K562 (cell line): Measurements from ENCODE around the gene ZMAT1. TPM values are rescaled to one million over a fixed set of nuclear protein-coding genes. Genes with fewer than 3 reads are reported as not detected.

Experiments
- ATF3 ChIP-seq, 2 experiments: fragments of 450-650 bp in 1 of 2; sonication (generic) in 1 of 2; formaldehyde crosslinking in 1 of 2; IDR thresholded peaks in 1 of 2; conservative IDR thresholded peaks in 1 of 2; 2 replicates each; pipeline versions ENCODE4 v1.6.1 to v1.8.1; 2016 to 2023; ENCODE audit warnings: mild to moderate bottlenecking in 2 of 2, moderate library complexity in 2 of 2, inconsistent platforms in 1 of 2, missing genetic modification reagents in 1 of 2
- ATF4 ChIP-seq: fragments of 450-650 bp; formaldehyde crosslinking; IDR thresholded peaks from 2 replicates; pipeline ENCODE4 v1.4.0; 2022; ENCODE audit warnings: mild to moderate bottlenecking, moderate library complexity
- ATF7 ChIP-seq: fragments of 450-650 bp; IDR thresholded peaks from 2 replicates; pipeline ENCODE4 v1.7.1; 2014; ENCODE audit warnings: mild to moderate bottlenecking, moderate library complexity
- CC2D1A ChIP-seq: fragments of 450-650 bp; IDR thresholded peaks from 2 replicates; pipeline ENCODE4 v1.6.1; 2017; ENCODE audit warnings: mild to moderate bottlenecking
- CCAR2 ChIP-seq: fragments of 200-400 bp; formaldehyde crosslinking; IDR thresholded peaks from 2 replicates; pipeline ENCODE4 v1.6.1; 2017; ENCODE audit warnings: mild to moderate bottlenecking, low read depth, low read length
- CHD2 ChIP-seq: IDR thresholded peaks from 2 replicates; pipeline ENCODE4 v1.6.1; 2011; ENCODE audit warnings: low read depth, low read length
- CLOCK ChIP-seq: fragments of 250-450 bp; sonication (Bioruptor Pico); IDR thresholded peaks from 2 replicates; pipeline ENCODE4 v1.4.0; 2020; ENCODE audit warnings: mild to moderate bottlenecking, moderate library complexity, borderline replicate concordance
- CTBP1 ChIP-seq: fragments of 450-650 bp; IDR thresholded peaks from 2 replicates; pipeline ENCODE4 v1.6.1; 2016; ENCODE audit warnings: borderline replicate concordance
- CTCFL ChIP-seq: IDR thresholded peaks from 2 replicates; pipeline ENCODE4 v1.6.1; 2011; ENCODE audit warnings: borderline replicate concordance, low read depth, mild to moderate bottlenecking, moderate library complexity, low read length; ENCODE audit not compliant: insufficient read depth, poor library complexity, severe bottlenecking
- CXXC5 ChIP-seq: fragments of 250-450 bp; sonication (Bioruptor Pico); IDR thresholded peaks from 2 replicates; pipeline ENCODE4 v1.8.0; 2022; ENCODE audit warnings: inconsistent platforms, mild to moderate bottlenecking, moderate library complexity
- KLF16 ChIP-seq: IDR thresholded peaks from 2 replicates; pipeline ENCODE4 v1.6.1; 2016; ENCODE audit warnings: antibody characterized with exemption
- NEUROD1 ChIP-seq: fragments of 150-350 bp; IDR thresholded peaks from 2 replicates; pipeline ENCODE4 v1.6.1; 2014; ENCODE audit warnings: borderline replicate concordance, low read length, low read depth; ENCODE audit not compliant: partially characterized antibody
- PHF21A ChIP-seq: fragments of 450-650 bp; IDR thresholded peaks from 2 replicates; pipeline ENCODE4 v1.6.1; 2017; ENCODE audit warnings: low read depth, borderline replicate concordance
- SMARCC2 ChIP-seq: fragments of 450-650 bp; IDR thresholded peaks from 2 replicates; pipeline ENCODE4 v1.6.1; 2017; ENCODE audit warnings: antibody characterized with exemption, moderate library complexity, mild to moderate bottlenecking, low read depth
- TARDBP ChIP-seq: fragments of 450-650 bp; IDR thresholded peaks from 2 replicates; pipeline ENCODE4 v1.6.1; 2016
- TFAP4 ChIP-seq: sonication (generic); formaldehyde crosslinking; IDR thresholded peaks from 2 replicates; pipeline ENCODE4 v1.8.0; 2022; ENCODE audit warnings: missing genetic modification reagents, mild to moderate bottlenecking, moderate library complexity, borderline replicate concordance
- TRIM24 ChIP-seq, 2 experiments: fragments of 450-650 bp; IDR thresholded peaks; 2 replicates each; pipeline ENCODE4 v1.6.1; 2016
- WHSC1 ChIP-seq: IDR thresholded peaks from one replicate; pipeline ENCODE4 v1.6.1; 2012; ENCODE audit warnings: low read length, control low read depth, inconsistent platforms
- ZFX ChIP-seq: sonication (generic); formaldehyde crosslinking; IDR thresholded peaks from 2 replicates; pipeline ENCODE4 v1.8.0; 2022; ENCODE audit warnings: mild to moderate bottlenecking, missing genetic modification reagents, moderate library complexity
- ZNF253 ChIP-seq: fragments of 250-450 bp; sonication (Bioruptor Pico); conservative IDR thresholded peaks from 2 replicates; pipeline ENCODE4 v1.6.1; 2021; ENCODE audit warnings: mild to moderate bottlenecking
- ZNF316 ChIP-seq: fragments of 450-650 bp; IDR thresholded peaks from 2 replicates; pipeline ENCODE4 v1.6.1; 2016
- polyA plus RNA-seq, 8 experiments: library from polyadenylated mRNA; depleted of rRNA in 4 of 8; stranded (reverse) in 5 of 8; unstranded in 3 of 8; fragments of >200 nt; fragmentation: Nextera tagmentation in 2 of 8; fragmentation: Illumina TruSeq in 1 of 8; extraction: Ambion mirVana in 2 of 8; extraction: Trizol in 1 of 8; gene quantifications; 2 replicates each; pipeline versions ENCODE4 v1.2.1 to v1.2.3, GENCODE V29; 2011 to 2014; ENCODE audit warnings: inconsistent platforms in 1 of 8, missing spikeins in 1 of 8
- total RNA-seq, 7 experiments: library from RNA; depleted of rRNA in 6 of 7; stranded (reverse); fragments of >200 nt in 6 of 7; fragmentation: Illumina TruSeq in 2 of 7; extraction: Trizol in 2 of 7; gene quantifications; 2 replicates each; pipeline versions ENCODE4 v1.2.1 to v1.2.3, GENCODE V29; 2011 to 2021; ENCODE audit warnings: low replicate concordance in 1 of 7

ZMAT1 gene
- total and polyA plus RNA-seq, 9 of the 15 experiments (the other 6 are each of a cell fraction or from before 2014, with no cell fraction given): 0.03 to 0.05 (median 0.04) TPM; not detected in 3

- TF ChIP-seq CXXC5 (CRISPR knock-in tag): peak; percentile 80; the same call in 1 of the 2 replicates
- TF ChIP-seq CC2D1A: no peak
- no peak for TF ChIP-seq CCAR2
- TF ChIP-seq CTCFL: no peak
- 0 out of 2 replicates have a peak, but pooled peaks have one; percentile 43 for TF ChIP-seq TFAP4
- peak; percentile 31; the same call in 1 of the 2 replicates for TF ChIP-seq CHD2
- no peak for TF ChIP-seq SMARCC2
- peak; percentile 57; the same call in 1 of the 2 replicates for TF ChIP-seq ATF7
- TF ChIP-seq CLOCK (CRISPR knock-in tag): no peak
- peak; percentile 44; the same call in 1 of the 2 replicates for TF ChIP-seq ZNF316
- TF ChIP-seq KLF16: no peak
- peak; percentile 49 for TF ChIP-seq ZFX (CRISPR knock-in tag)
- no peak for TF ChIP-seq WHSC1
- peak; percentile 51 for TF ChIP-seq CTBP1
- TF ChIP-seq TARDBP: no peak
- TF ChIP-seq TRIM24 (IDR thresholded peaks at IDR 0.05): peak in 1 of 2 experiments; percentile 78; a peak in 3 of 4 replicates
- TF ChIP-seq NEUROD1: no peak
- TF ChIP-seq ATF3 (IDR thresholded peaks at IDR 0.05): peak; percentile 89
- 0 out of 2 replicates have a peak, but pooled peaks have one; percentile 47 for TF ChIP-seq ATF3 (CRISPR knock-in tag; conservative IDR thresholded peaks at IDR 0.05)
- no peak for TF ChIP-seq ZNF253
- TF ChIP-seq ATF4 (CRISPR knock-in tag): no peak
- TF ChIP-seq PHF21A: no peak
Measured at GRCh38 chrX:101931488-101932248, at the start of gene ZMAT1 (continued).
